ENCODE data around the gene AKAP6. TPM values are rescaled to one million over a fixed set of nuclear protein-coding genes. Genes with fewer than 3 reads are reported as not detected.

The AKAP6 gene
- total and polyA plus RNA-seq, 2 of the 8 experiments (the other 6 are each of a cell fraction or from before 2014, with no cell fraction given) = 0.09 to 0.89 TPM

GRCh38 chr14:32618991-32619390 lies 289.9 kb downstream of the AKAP6 start:
- H2BK12ac ChIP-seq (ENCODE audit: low read depth, low read length) = no peak overlapping the region
- H3K79me1 ChIP-seq (ENCODE audit: low read depth, low read length) = no peaks in the 10 kb centered on the region
- no peak overlapping the region for H2BK120ac ChIP-seq (replicated peaks; ENCODE audit: low read depth, low read length)
- H4K91ac ChIP-seq (replicated peaks; ENCODE audit: insufficient read length, low read length) = no peak overlapping the region
- no peak overlapping the region for H2BK5ac ChIP-seq (ENCODE audit: low read depth, low read length)
- FAIRE-seq (no peak), DNase-seq (ENCODE audit: low read depth in 1 of 2, low spot score in 2 of 2) (no peak)
- no peak overlapping the region for H2AFZ ChIP-seq (ENCODE audit: low read length)
- no peak overlapping the region for H3K23ac ChIP-seq (ENCODE audit: insufficient read length)
- no peaks in the 10 kb centered on the region for H3K36me3 ChIP-seq (ENCODE audit: control insufficient read depth in 2 of 4, insufficient read depth in 4 of 4, low read length in 3 of 4)
- no peak overlapping the region for H3K27ac ChIP-seq (ENCODE audit: low read depth, low read length)
- H3K14ac ChIP-seq (ENCODE audit: insufficient read length) = no peak overlapping the region
- H3K56ac ChIP-seq (replicated peaks; ENCODE audit: insufficient read length, low read depth, low read length) = no peak overlapping the region
- no peak overlapping the region for H4K8ac ChIP-seq (ENCODE audit: extremely low read depth, insufficient read depth, low read length)
- ChIA-PET POLR2A (ENCODE audit: partially characterized antibody) (no interaction called here), CTCF (ENCODE audit: partially characterized antibody) (no interaction called here)
- no peaks in the 10 kb centered on the region for H3K4me1 ChIP-seq (replicated peaks in 1 of 4; ENCODE audit: control insufficient read depth in 3 of 4, insufficient read depth in 4 of 4, low read length in 3 of 4)
- H3K23me2 ChIP-seq (ENCODE audit: low read depth, low read length) = no peaks in the 10 kb centered on the region
- no peak overlapping the region for H3K18ac ChIP-seq (ENCODE audit: extremely low read depth, low read length)
- no peak overlapping the region for H4K5ac ChIP-seq (ENCODE audit: insufficient read length, low read depth, low read length)
- H3K9ac ChIP-seq (replicated peaks in 1 of 4; ENCODE audit: extremely low read depth in 1 of 4, low read depth in 3 of 4, low read length in 3 of 4) = no peak overlapping the region
- H3K4me3 ChIP-seq (ENCODE audit: extremely low read depth in 1 of 4, insufficient read depth in 2 of 4, low read depth in 3 of 4, low read length in 4 of 4) = no peak overlapping the region
- H2AK5ac ChIP-seq (ENCODE audit: low read depth, low read length) = no peak overlapping the region
- no peaks in the 10 kb centered on the region for H4K20me1 ChIP-seq (replicated peaks in 1 of 2; ENCODE audit: control insufficient read depth in 1 of 2, insufficient read depth in 2 of 2, low read length in 2 of 2)
- WGBS, 2 experiments (ENCODE audit: extremely low coverage in 1 of 2, insufficient coverage in 1 of 2, insufficient read length in 1 of 2, insufficient replicate concordance in 2 of 2, low coverage in 1 of 2, low lambda C conversion rate in 2 of 2, missing lambda C conversion rate in 1 of 2) = 94% methylated on average over 3 of the region's 3 CpGs; no CpG with 5 or more reads in 1 of the 2 experiments
- H3K4me2 ChIP-seq (ENCODE audit: insufficient read depth in 1 of 2, low read depth in 2 of 2, low read length in 2 of 2) = no peak overlapping the region
- H3K27me3 ChIP-seq (replicated peaks in 1 of 4; ENCODE audit: control insufficient read depth in 3 of 4, extremely low read depth in 1 of 4, insufficient read depth in 3 of 4, low read length in 3 of 4) = no peaks in the 10 kb centered on the region
- H3K79me2 ChIP-seq (ENCODE audit: control insufficient read depth in 1 of 2, insufficient read depth in 2 of 2, low read length in 2 of 2) = no peaks in the 10 kb centered on the region
- no peaks in the 10 kb centered on the region for H3K9me3 ChIP-seq (ENCODE audit: insufficient read depth in 2 of 2, low read depth in 1 of 2, low read length in 1 of 2)
- H3K4ac ChIP-seq (replicated peaks; ENCODE audit: insufficient read length, low read depth, low read length) = no peak overlapping the region
- H2BK15ac ChIP-seq (ENCODE audit: low read length) = no peak overlapping the region
- H2BK20ac ChIP-seq (ENCODE audit: low read length) = no peak overlapping the region
- no peak for TF ChIP-seq CHD1 (IDR thresholded peaks at IDR 0.05; ENCODE audit: low read depth, low read length)
- TF ChIP-seq E2F6 (IDR thresholded peaks at IDR 0.05) = no peak
- TF ChIP-seq SIN3A (conservative IDR thresholded peaks at IDR 0.05 in 1 of 2, IDR thresholded peaks at IDR 0.05 in 1 of 2; ENCODE audit: low read depth in 1 of 2, low read length in 2 of 2) = no peak
- TF ChIP-seq KDM1A (IDR thresholded peaks at IDR 0.05; ENCODE audit: borderline replicate concordance, low read length) = no peak
- no peak for TF ChIP-seq SRF (IDR thresholded peaks at IDR 0.05; ENCODE audit: low read depth, low read length)
- TF ChIP-seq CHD2 (IDR thresholded peaks at IDR 0.05; ENCODE audit: low read length) = no peak
- no peak for TF ChIP-seq JUN (IDR thresholded peaks at IDR 0.05; ENCODE audit: low read depth, low read length)
- TF ChIP-seq POLR2A (IDR thresholded peaks at IDR 0.05; ENCODE audit: control extremely low read depth in 1 of 2, low read depth in 2 of 2, low read length in 2 of 2) = no peak
- TF ChIP-seq GTF2F1 (IDR thresholded peaks at IDR 0.05; ENCODE audit: borderline replicate concordance, low read depth, low read length) = no peak
- TF ChIP-seq CBX5 (IDR thresholded peaks at IDR 0.05; ENCODE audit: low read depth, low read length) = no peak
- TF ChIP-seq TAF1 (IDR thresholded peaks at IDR 0.05; ENCODE audit: low read depth, low read length) = no peak
- no peak for TF ChIP-seq TBP (IDR thresholded peaks at IDR 0.05; ENCODE audit: low read depth, low read length)
